Bronchial smooth muscle cell (primary cell): ENCODE measurements around the gene PEX11A. TPM values are rescaled to one million over a fixed set of nuclear protein-coding genes. Genes with fewer than 3 reads are reported as not detected.

Experiments used
- total RNA-seq: library from RNA; depleted of rRNA; stranded (reverse); fragments of >200 nt; gene quantifications from 2 replicates; pipeline ENCODE4 v1.2.1, GENCODE V29; 2014

PEX11A gene, protein sequence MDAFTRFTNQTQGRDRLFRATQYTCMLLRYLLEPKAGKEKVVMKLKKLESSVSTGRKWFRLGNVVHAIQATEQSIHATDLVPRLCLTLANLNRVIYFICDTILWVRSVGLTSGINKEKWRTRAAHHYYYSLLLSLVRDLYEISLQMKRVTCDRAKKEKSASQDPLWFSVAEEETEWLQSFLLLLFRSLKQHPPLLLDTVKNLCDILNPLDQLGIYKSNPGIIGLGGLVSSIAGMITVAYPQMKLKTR
- total RNA-seq = 8.5 and 10.8 TPM in 2 replicates

GRCh38 chr15:89690276-89691218, at the start of gene PEX11A, which contains the start of gene WDR93:
PEX11A (minus strand) TSS chr15:89690754; CDS start chr15:89690632, 122 bp downstream.
WDR93 (plus strand) TSS chr15:89690811; CDS start chr15:89701747, 10,936 bp downstream.

GRCh38 chr15:89679212-89679611, 11.3 kb downstream of the PEX11A start, which contains the start of gene PLIN1:
PLIN1 (minus strand) TSS chr15:89679367; CDS start chr15:89677489, 1,878 bp downstream.

DNA sequence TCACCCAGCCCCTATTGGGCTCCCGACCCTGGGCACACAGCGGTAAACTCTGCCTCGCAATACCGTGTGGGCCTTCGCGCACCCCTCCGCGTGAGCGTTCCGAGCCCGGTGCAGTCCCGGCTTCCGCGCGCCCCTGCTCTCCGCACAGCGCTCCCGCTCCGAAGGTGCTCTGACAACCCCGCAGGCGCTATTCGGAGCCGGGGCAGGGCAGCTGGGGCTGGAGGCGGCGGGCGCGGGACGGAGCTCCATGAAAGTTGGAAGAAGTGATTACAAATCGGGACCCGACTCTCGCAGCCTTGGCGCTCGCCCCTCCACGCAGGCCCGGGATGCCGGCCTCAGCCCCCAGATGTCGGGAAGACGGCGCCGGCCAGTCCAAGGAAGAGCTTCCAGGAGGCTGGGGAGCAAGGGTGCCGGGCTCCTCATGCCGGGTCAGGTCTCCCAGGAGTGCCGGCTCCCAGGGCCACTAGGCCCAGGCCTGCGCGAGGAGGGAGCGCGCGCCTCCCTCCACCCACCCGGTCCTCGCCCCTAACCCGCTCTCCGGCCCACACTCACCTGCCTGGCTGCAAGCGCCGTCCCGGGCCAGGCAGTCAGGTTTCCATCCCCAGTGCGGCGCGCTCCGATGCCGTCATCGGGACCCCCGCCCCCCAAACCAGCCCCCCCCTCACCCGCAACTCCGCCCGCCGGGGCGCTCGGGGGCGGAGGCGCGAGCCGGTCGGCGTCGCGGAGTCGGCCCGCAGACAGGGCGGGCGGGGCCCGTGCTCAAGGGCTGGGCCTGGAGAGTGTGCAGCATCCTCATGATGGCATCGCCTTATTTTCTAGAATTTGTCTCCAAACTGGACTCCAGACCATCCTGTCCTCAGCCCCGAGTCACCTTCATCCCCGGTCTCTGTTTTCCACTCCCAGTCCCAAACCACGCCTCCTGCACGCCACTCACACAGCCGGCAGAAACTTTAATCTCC, 35.4 kb downstream of the PEX11A start, which contains the start of gene KIF7:
Gene KIF7 (minus strand): TSS at position 621 of the 959 bp plus-strand sequence. CDS start 2,537 bp downstream, outside the sequence.

Other genes with a start within 250 kb of the PEX11A start
- 0.16 and 0.43 TPM in 2 replicates for gene RHCG, start 194.2 kb downstream of the PEX11A start, total RNA-seq
- gene TICRR, start 115.3 kb downstream of the PEX11A start, total RNA-seq = 0.09 and 0.32 TPM in 2 replicates
- 13.4 and 15.1 TPM in 2 replicates for gene KIF7, start 35.3 kb downstream of the PEX11A start, total RNA-seq
- 0.26 TPM in 1 of 2 replicates, not detected in the other for gene PLIN1, start 11.4 kb downstream of the PEX11A start, total RNA-seq
- 0.09 and 0.16 TPM in 2 replicates for gene WDR93, start 57 bp upstream of the PEX11A start, total RNA-seq
- 0.17 and 0.79 TPM in 2 replicates for gene MESP1, start 60.5 kb upstream of the PEX11A start, total RNA-seq
- 0.52 and 1.9 TPM in 2 replicates for gene MESP2, start 85.6 kb upstream of the PEX11A start, total RNA-seq
- gene ANPEP, start 124.1 kb upstream of the PEX11A start, total RNA-seq = 30.3 and 62.4 TPM in 2 replicates
- 23.6 and 55.5 TPM in 2 replicates for gene AP3S2, start 203.2 kb upstream of the PEX11A start, total RNA-seq
- gene ARPIN, start 222.2 kb upstream of the PEX11A start, total RNA-seq = 11.3 and 11.8 TPM in 2 replicates